ENCODE data around the gene TPK1.

The TPK1 gene

DNA sequence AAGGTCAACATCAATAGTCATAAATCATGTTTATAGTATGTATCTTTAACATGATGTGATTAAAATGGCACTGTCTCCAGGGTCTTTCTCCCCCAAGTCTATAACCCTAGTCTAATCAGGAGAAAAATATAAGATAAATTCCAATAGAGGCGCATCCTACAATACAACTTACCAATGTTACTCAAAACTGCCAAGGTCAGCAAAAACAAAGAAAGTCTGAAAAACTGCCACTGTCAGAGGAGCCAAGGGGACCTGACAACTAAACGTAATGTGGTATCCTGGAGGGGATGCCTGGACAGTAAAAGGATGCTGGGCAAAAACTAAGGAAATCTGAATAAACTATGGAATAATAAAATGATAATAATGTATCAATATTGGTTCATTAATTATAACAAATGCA, 63.9 kb downstream of the TPK1 start:
- CTCF ChIA-PET: no interaction called here
- Histone ChIP-seq H3K4me3 (ENCODE audit: low read depth, low read length) (no peak overlapping the region), H3K36me3 (ENCODE audit: control insufficient read depth in 2 of 2, insufficient read depth in 1 of 2, low read length in 2 of 2) (no peaks in the 10 kb centered on the region), H3K9me3 (ENCODE audit: control insufficient read depth, insufficient read depth, low read depth, low read length) (no peaks in the 10 kb centered on the region), H3K4me1 (ENCODE audit: control insufficient read depth, insufficient read depth, low read length) (no peaks in the 10 kb centered on the region), H3K27ac (ENCODE audit: extremely low read depth, low read depth, low read length) (no peak overlapping the region)
- TF ChIP-seq, protein P1, sequence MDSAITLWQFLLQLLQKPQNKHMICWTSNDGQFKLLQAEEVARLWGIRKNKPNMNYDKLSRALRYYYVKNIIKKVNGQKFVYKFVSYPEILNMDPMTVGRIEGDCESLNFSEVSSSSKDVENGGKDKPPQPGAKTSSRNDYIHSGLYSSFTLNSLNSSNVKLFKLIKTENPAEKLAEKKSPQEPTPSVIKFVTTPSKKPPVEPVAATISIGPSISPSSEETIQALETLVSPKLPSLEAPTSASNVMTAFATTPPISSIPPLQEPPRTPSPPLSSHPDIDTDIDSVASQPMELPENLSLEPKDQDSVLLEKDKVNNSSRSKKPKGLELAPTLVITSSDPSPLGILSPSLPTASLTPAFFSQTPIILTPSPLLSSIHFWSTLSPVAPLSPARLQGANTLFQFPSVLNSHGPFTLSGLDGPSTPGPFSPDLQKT (IDR thresholded peaks at IDR 0.05; ENCODE audit: borderline replicate concordance, low read depth, low read length): no peak
- TF ChIP-seq ZNF211 (tag by site-specific recombination; IDR thresholded peaks at IDR 0.05; ENCODE audit: low read depth): no peak
- POLR2A ChIA-PET: no interaction called here

DNA sequence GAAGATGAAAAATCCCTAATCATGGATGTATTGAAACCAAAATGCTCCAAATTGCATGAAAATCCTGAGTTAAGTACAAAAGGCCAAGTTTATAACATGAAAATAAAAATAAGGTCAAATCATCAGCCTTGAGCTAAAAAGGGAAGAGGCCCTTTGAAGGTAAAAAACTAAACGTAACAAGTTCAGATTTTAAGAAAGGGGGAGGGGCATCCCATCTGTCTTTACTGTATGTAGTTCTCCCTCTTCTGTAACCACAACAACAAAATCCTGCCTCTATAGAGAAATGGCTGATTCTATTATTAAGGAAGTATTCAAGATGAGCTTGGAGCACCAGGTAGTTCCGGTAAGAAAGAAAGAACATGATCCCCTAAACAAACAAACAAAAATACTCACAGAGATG, 64.7 kb downstream of the TPK1 start:
- Histone ChIP-seq H3K4me3 (ENCODE audit: low read depth, low read length) (no peak overlapping the region), H3K27ac (ENCODE audit: extremely low read depth, low read depth, low read length) (no peak overlapping the region), H3K36me3 (ENCODE audit: control insufficient read depth in 2 of 2, insufficient read depth in 1 of 2, low read length in 2 of 2) (no peaks in the 10 kb centered on the region), H3K9me3 (ENCODE audit: control insufficient read depth, insufficient read depth, low read depth, low read length) (no peaks in the 10 kb centered on the region), H3K4me1 (ENCODE audit: control insufficient read depth, insufficient read depth, low read length) (no peaks in the 10 kb centered on the region)
- POLR2A ChIA-PET: no interaction called here
- CTCF ChIA-PET: interaction anchor here (0.5 to 1.0 kb wide), 2 partner anchors 16 to 66 kb away, joined by 3 read pairs; no protein-coding TSS in a partner anchor
- TF ChIP-seq, protein P2, sequence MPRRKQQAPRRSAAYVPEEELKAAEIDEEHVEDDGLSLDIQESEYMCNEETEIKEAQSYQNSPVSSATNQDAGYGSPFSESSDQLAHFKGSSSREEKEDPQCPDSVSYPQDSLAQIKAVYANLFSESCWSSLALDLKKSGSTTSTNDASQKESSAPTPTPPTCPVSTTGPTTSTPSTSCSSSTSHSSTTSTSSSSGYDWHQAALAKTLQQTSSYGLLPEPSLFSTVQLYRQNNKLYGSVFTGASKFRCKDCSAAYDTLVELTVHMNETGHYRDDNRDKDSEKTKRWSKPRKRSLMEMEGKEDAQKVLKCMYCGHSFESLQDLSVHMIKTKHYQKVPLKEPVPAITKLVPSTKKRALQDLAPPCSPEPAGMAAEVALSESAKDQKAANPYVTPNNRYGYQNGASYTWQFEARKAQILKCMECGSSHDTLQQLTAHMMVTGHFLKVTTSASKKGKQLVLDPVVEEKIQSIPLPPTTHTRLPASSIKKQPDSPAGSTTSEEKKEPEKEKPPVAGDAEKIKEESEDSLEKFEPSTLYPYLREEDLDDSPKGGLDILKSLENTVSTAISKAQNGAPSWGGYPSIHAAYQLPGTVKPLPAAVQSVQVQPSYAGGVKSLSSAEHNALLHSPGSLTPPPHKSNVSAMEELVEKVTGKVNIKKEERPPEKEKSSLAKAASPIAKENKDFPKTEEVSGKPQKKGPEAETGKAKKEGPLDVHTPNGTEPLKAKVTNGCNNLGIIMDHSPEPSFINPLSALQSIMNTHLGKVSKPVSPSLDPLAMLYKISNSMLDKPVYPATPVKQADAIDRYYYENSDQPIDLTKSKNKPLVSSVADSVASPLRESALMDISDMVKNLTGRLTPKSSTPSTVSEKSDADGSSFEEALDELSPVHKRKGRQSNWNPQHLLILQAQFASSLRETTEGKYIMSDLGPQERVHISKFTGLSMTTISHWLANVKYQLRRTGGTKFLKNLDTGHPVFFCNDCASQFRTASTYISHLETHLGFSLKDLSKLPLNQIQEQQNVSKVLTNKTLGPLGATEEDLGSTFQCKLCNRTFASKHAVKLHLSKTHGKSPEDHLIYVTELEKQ (tag by site-specific recombination; IDR thresholded peaks at IDR 0.05; ENCODE audit: borderline replicate concordance): no peak
- no peak for TF ChIP-seq ZNF324 (tag by site-specific recombination; IDR thresholded peaks at IDR 0.05)
- no peak for TF ChIP-seq ZNF155 (tag by site-specific recombination; IDR thresholded peaks at IDR 0.05)
- TF ChIP-seq ZEB2 (tag by site-specific recombination; IDR thresholded peaks at IDR 0.05): no peak

DNA sequence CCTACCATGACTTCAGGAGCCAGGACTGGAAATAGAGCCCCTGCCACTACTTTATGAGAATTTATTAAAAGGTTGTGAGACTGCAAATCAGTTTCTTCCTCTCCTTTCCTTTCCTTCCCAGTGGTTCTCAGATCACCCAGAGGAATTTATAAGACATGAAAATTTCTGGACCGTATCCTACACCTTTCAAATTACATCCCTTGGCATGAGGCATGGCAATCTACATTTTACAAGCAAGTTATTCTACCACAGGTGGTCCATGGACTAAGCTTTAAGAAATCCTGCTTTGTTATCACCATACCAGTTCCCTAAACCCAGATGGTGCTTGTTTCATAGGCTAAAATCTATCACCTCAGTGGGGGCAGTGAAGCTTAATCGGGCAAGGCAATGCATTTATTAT, 66.5 kb downstream of the TPK1 start:
- POLR2A ChIA-PET: no interaction called here
- CTCF ChIA-PET: interaction anchor here (0.6 kb wide), 1 partner anchor 268 kb away, joined by 3 read pairs; no protein-coding TSS in a partner anchor

DNA sequence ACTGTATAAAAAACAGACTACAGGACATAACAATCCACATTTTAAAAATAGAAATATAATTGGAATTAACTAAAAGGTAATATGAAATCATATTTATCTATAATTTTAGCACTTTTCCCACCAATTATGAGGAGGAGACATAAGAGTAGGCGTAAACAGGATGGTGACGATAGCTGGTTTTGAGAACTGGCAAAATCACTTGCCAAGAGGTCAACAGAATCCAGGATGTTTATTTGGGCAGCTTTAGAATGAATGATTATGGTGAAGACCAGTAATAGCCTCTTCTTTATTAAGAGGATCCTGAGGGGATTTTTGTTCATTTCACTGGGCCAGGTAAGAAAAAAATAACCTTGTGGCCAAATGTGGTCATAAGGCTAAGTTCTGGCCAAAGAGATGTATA, 67.2 kb downstream of the TPK1 start:
- POLR2A ChIA-PET: no interaction called here
- TF ChIP-seq, protein P3, sequence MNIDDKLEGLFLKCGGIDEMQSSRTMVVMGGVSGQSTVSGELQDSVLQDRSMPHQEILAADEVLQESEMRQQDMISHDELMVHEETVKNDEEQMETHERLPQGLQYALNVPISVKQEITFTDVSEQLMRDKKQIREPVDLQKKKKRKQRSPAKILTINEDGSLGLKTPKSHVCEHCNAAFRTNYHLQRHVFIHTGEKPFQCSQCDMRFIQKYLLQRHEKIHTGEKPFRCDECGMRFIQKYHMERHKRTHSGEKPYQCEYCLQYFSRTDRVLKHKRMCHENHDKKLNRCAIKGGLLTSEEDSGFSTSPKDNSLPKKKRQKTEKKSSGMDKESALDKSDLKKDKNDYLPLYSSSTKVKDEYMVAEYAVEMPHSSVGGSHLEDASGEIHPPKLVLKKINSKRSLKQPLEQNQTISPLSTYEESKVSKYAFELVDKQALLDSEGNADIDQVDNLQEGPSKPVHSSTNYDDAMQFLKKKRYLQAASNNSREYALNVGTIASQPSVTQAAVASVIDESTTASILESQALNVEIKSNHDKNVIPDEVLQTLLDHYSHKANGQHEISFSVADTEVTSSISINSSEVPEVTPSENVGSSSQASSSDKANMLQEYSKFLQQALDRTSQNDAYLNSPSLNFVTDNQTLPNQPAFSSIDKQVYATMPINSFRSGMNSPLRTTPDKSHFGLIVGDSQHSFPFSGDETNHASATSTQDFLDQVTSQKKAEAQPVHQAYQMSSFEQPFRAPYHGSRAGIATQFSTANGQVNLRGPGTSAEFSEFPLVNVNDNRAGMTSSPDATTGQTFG (tag by site-specific recombination; IDR thresholded peaks at IDR 0.05; ENCODE audit: borderline replicate concordance): no peak
- TF ChIP-seq, protein P4, sequence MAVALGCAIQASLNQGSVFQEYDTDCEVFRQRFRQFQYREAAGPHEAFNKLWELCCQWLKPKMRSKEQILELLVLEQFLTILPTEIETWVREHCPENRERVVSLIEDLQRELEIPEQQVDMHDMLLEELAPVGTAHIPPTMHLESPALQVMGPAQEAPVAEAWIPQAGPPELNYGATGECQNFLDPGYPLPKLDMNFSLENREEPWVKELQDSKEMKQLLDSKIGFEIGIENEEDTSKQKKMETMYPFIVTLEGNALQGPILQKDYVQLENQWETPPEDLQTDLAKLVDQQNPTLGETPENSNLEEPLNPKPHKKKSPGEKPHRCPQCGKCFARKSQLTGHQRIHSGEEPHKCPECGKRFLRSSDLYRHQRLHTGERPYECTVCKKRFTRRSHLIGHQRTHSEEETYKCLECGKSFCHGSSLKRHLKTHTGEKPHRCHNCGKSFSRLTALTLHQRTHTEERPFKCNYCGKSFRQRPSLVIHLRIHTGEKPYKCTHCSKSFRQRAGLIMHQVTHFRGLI (tag by site-specific recombination; IDR thresholded peaks at IDR 0.05): no peak
- TF ChIP-seq OSR2 (tag by site-specific recombination; IDR thresholded peaks at IDR 0.05) (no peak), ZNF777 (tag by site-specific recombination; IDR thresholded peaks at IDR 0.05; ENCODE audit: borderline replicate concordance) (no peak), ZNF501 (tag by site-specific recombination; IDR thresholded peaks at IDR 0.05) (no peak), ZNF416 (tag by site-specific recombination; IDR thresholded peaks at IDR 0.05) (no peak)
- CTCF ChIA-PET: no interaction called here
- H3K9me3 ChIP-seq (ENCODE audit: control insufficient read depth, insufficient read depth, low read depth, low read length): no peaks in the 10 kb centered on the region
- H3K27ac ChIP-seq (ENCODE audit: extremely low read depth, low read depth, low read length): no peak overlapping the region
- H3K4me3 ChIP-seq (ENCODE audit: low read depth, low read length): no peak overlapping the region
- no peaks in the 10 kb centered on the region for H3K36me3 ChIP-seq (ENCODE audit: control insufficient read depth in 2 of 2, insufficient read depth in 1 of 2, low read length in 2 of 2)
- H3K4me1 ChIP-seq (ENCODE audit: control insufficient read depth, insufficient read depth, low read length): no peaks in the 10 kb centered on the region

More for the DNA sequence above, 66.5 kb downstream of the TPK1 start:
- Histone ChIP-seq H3K36me3 (ENCODE audit: control insufficient read depth in 2 of 2, insufficient read depth in 1 of 2, low read length in 2 of 2) (no peaks in the 10 kb centered on the region), H3K4me1 (ENCODE audit: control insufficient read depth, insufficient read depth, low read length) (no peaks in the 10 kb centered on the region), H3K27ac (ENCODE audit: extremely low read depth, low read depth, low read length) (no peak overlapping the region), H3K4me3 (ENCODE audit: low read depth, low read length) (no peak overlapping the region), H3K9me3 (ENCODE audit: control insufficient read depth, insufficient read depth, low read depth, low read length) (no peaks in the 10 kb centered on the region)
- no peak for TF ChIP-seq ZFP3 (tag by site-specific recombination; IDR thresholded peaks at IDR 0.05; ENCODE audit: low read depth)
- TF ChIP-seq ZNF132 (tag by site-specific recombination; IDR thresholded peaks at IDR 0.05; ENCODE audit: borderline replicate concordance): no peak
- TF ChIP-seq ZNF366 (tag by site-specific recombination; conservative IDR thresholded peaks at IDR 0.05): no peak
- TF ChIP-seq WT1 (tag by site-specific recombination; IDR thresholded peaks at IDR 0.05): no peak
- TF ChIP-seq HOXC10 (CRISPR knock-in tag; IDR thresholded peaks at IDR 0.05): no peak
- no peak for TF ChIP-seq ZNF654 (tag by site-specific recombination; IDR thresholded peaks at IDR 0.05; ENCODE audit: low read depth)
- TF ChIP-seq ZNF324 (tag by site-specific recombination; IDR thresholded peaks at IDR 0.05): no peak
- no peak for TF ChIP-seq MEIS1 (CRISPR knock-in tag; IDR thresholded peaks at IDR 0.05; ENCODE audit: borderline replicate concordance)
- TF ChIP-seq, protein P5, sequence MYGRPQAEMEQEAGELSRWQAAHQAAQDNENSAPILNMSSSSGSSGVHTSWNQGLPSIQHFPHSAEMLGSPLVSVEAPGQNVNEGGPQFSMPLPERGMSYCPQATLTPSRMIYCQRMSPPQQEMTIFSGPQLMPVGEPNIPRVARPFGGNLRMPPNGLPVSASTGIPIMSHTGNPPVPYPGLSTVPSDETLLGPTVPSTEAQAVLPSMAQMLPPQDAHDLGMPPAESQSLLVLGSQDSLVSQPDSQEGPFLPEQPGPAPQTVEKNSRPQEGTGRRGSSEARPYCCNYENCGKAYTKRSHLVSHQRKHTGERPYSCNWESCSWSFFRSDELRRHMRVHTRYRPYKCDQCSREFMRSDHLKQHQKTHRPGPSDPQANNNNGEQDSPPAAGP (tag by site-specific recombination; IDR thresholded peaks at IDR 0.05): no peak

All from HEK293 (cell line).